ENCODE measurements around the gene MUTYH.
"Not testable (repeated sequence)": the region's sequence is repeated elsewhere in the genome, so short reads cannot be mapped to it uniquely, and the experiment has no call there.

The MUTYH gene

GRCh38 chr1:45300669-45300997, 39.6 kb downstream of the MUTYH start:
- TF ChIP-seq CTCF (IDR thresholded peaks at IDR 0.05; ENCODE audit: unreplicated experiment in 3 of 3), result no peak
- Mint-ChIP-seq H3K4me3 (peak overlapping the region; percentile 64 to 80 (median 70)), H3K9me3 (no peaks in the 10 kb centered on the region), H3K27me3 (ENCODE audit: low read depth) (no peaks in the 10 kb centered on the region), H3K4me1 (peaks cover 31% of the 10 kb centered on the region), H3K27ac (peak overlapping the region; percentile 36 to 80 (median 39)), H3K36me3 (ENCODE audit: low read depth) (no peaks in the 10 kb centered on the region)

GRCh38 chr1:45299981-45300668, 40.1 kb downstream of the MUTYH start:
- TF ChIP-seq CTCF (IDR thresholded peaks at IDR 0.05; ENCODE audit: unreplicated experiment in 3 of 3), result peak; percentile 75 to 81 (median 76)
- no peaks in the 10 kb centered on the region for H3K27me3 Mint-ChIP-seq (ENCODE audit: low read depth)
- H3K27ac Mint-ChIP-seq, result peak overlapping the region; percentile 36 to 80 (median 39)
- peaks cover 27% of the 10 kb centered on the region for H3K4me1 Mint-ChIP-seq
- peak overlapping the region; percentile 64 to 80 (median 70) for H3K4me3 Mint-ChIP-seq
- H3K36me3 Mint-ChIP-seq (ENCODE audit: low read depth), result no peaks in the 10 kb centered on the region
- H3K9me3 Mint-ChIP-seq, result no peaks in the 10 kb centered on the region

DNA sequence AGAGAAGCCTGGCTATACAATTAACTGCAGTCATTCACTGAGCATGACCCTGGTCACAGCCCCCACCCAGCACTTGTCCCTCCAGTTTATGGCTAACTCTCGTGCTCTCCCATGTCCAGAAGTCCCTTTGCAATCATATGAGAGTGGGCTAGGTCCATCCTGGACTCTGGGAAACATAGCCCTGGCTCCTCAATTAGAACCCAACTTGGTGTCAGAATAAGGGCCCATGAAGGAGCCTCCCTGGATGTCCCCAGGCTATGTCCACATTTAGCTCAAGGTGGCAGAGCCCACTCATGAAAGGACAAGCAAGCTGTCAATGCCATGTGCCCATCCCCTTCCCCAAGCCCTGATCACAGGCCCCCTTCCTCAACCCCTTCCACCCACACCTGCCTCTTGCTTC, 40.9 kb downstream of the MUTYH start:
- H3K36me3 Mint-ChIP-seq (ENCODE audit: low read depth), result no peaks in the 10 kb centered on the region
- H3K9me3 Mint-ChIP-seq, result no peaks in the 10 kb centered on the region
- H3K27ac Mint-ChIP-seq, result no peak overlapping the region
- H3K4me1 Mint-ChIP-seq, result peaks cover 19% of the 10 kb centered on the region
- H3K27me3 Mint-ChIP-seq (ENCODE audit: low read depth), result no peaks in the 10 kb centered on the region
- no peak overlapping the region for H3K4me3 Mint-ChIP-seq
- no peak for TF ChIP-seq CTCF (IDR thresholded peaks at IDR 0.05; ENCODE audit: unreplicated experiment in 3 of 3)

DNA sequence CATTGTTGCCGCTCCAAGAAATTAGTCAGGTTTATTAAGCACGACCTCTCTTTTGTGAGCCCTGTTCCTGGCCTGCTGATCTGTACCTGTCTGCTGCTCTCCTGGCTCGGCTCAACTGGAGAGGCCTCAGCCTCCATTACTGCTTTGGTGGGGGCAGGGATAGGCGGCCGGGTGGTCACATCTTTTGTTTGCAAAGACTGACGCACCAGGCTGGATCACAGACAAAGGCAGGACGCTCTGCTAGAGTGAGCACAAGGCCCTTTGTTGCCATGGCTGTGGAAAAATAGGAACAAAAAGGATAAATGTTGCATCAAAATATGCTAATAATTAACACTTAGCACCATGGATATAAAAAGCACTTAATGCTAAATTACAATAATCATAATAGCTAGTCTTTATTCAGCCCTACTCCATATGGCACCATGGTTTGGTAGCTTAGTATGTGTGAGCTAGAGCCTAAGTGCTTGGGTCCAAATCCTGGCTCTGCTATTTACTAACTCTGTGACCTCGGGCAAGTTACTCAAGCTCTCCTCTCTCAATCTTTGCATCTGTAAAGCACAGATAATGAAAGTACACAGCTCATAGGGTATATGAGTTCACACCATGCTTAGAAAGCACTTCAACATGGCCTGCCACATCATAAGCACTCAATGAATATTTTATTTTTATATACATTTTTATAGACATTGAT, 42.4 kb downstream of the MUTYH start:
- Mint-ChIP-seq H3K36me3 (ENCODE audit: low read depth) (no peaks in the 10 kb centered on the region), H3K27me3 (ENCODE audit: low read depth) (no peaks in the 10 kb centered on the region), H3K4me1 (peaks cover 19% of the 10 kb centered on the region), H3K27ac (peak overlapping the region in 2 of 3 experiments; percentile 55 to 75), H3K9me3 (no peaks in the 10 kb centered on the region), H3K4me3 (no peak overlapping the region)
- TF ChIP-seq CTCF (IDR thresholded peaks at IDR 0.05; ENCODE audit: unreplicated experiment in 3 of 3), result no peak

DNA sequence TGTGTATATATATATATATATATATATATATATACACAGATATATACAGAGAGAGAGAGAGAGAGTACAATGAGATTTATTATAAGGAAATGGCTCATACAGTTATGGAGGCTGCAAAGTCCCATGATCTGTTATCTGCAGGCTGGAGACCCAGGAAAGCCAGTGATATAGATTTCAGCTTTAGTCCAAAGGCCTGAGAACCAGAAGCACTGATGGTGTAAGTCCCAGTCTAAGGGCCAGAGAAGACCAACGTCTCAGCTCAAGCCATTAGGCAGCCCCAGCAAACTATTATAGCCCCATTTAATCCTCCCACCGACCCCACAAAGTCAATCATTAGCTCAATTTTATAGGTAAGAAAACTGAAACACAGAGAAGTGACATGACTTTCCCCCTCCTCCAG, 48.5 kb downstream of the MUTYH start:
- H3K4me1 Mint-ChIP-seq, result no peaks in the 10 kb centered on the region
- H3K36me3 Mint-ChIP-seq (ENCODE audit: low read depth), result no peaks in the 10 kb centered on the region
- H3K27me3 Mint-ChIP-seq (ENCODE audit: low read depth), result no peaks in the 10 kb centered on the region
- TF ChIP-seq CTCF (IDR thresholded peaks at IDR 0.05; ENCODE audit: unreplicated experiment in 3 of 3), result no peak
- no peak overlapping the region for H3K4me3 Mint-ChIP-seq
- H3K9me3 Mint-ChIP-seq, result no peaks in the 10 kb centered on the region
- peak overlapping the region in 1 of 3 experiments; percentile 12 for H3K27ac Mint-ChIP-seq

- H3K4me1 Mint-ChIP-seq; H3K9me3 Mint-ChIP-seq; H3K27ac Mint-ChIP-seq; H3K4me3 Mint-ChIP-seq; H3K27me3 Mint-ChIP-seq (ENCODE audit: low read depth); H3K36me3 Mint-ChIP-seq (ENCODE audit: low read depth): not testable (repeated sequence)
These were observed 49.2 kb downstream of the MUTYH start for GRCh38 chr1:45291002-45291401.

DNA sequence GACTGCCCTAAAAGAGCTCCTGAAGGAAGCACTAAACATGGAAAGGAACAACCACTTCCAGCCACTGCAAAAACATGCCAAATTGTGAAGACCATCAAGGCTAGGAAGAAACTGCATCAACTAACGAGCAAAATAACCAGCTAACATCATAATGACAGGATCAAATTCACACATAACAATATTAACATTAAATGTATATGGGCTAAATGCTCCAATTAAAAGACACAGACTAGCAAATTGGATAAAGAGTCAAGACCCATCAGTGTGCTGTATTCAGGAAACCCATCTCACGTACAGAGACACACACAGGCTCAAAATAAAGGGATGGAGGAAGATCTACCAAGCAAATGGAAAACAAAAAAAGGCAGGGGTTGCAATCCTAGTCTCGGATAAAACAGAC, 53.7 kb downstream of the MUTYH start:
- not testable (repeated sequence) for H3K9me3 Mint-ChIP-seq; H3K4me3 Mint-ChIP-seq; H3K27me3 Mint-ChIP-seq (ENCODE audit: low read depth); H3K36me3 Mint-ChIP-seq (ENCODE audit: low read depth); H3K4me1 Mint-ChIP-seq; H3K27ac Mint-ChIP-seq

- H3K36me3 Mint-ChIP-seq (ENCODE audit: low read depth); H3K27ac Mint-ChIP-seq; H3K4me3 Mint-ChIP-seq; H3K27me3 Mint-ChIP-seq (ENCODE audit: low read depth); H3K4me1 Mint-ChIP-seq: not testable (repeated sequence)
- H3K9me3 Mint-ChIP-seq, result peaks cover 10% of the 10 kb centered on the region
These were observed 55.4 kb downstream of the MUTYH start for GRCh38 chr1:45284858-45285257.
